HepG2 (cell line): ENCODE data around the gene ZMIZ2. TPM values are rescaled to one million over a fixed set of nuclear protein-coding genes. Genes with fewer than 3 reads are reported as not detected.

Experiments
- CBFB ChIP-seq: sonication (generic); formaldehyde crosslinking; IDR thresholded peaks from 2 replicates; pipeline ENCODE4 v1.4.0; 2020; ENCODE audit warnings: missing genetic modification reagents
- GABPB1 ChIP-seq: IDR thresholded peaks from 2 replicates; pipeline ENCODE4 v1.6.1; 2016; ENCODE audit warnings: mild to moderate bottlenecking, missing genetic modification reagents, moderate library complexity, missing compliant biosample characterization
- HCFC1 ChIP-seq: fragments of 150-350 bp; IDR thresholded peaks from 2 replicates; pipeline ENCODE4 v1.6.1; 2014; ENCODE audit warnings: low read depth, low read length
- HOXD1 ChIP-seq: sonication (generic); formaldehyde crosslinking; IDR thresholded peaks from 2 replicates; pipeline ENCODE4 v1.5.0; 2020; ENCODE audit warnings: missing genetic modification reagents
- KLF16 ChIP-seq, 2 experiments: sonication (generic) in 1 of 2; formaldehyde crosslinking in 1 of 2; IDR thresholded peaks; 2 replicates each; pipeline versions ENCODE4 v1.6.1 to v1.8.0; 2016 to 2023; ENCODE audit warnings: missing genetic modification reagents in 2 of 2, missing compliant biosample characterization in 1 of 2
- MAZ ChIP-seq, 2 experiments: sonication (generic) in 1 of 2; formaldehyde crosslinking in 1 of 2; IDR thresholded peaks; 2 replicates each; pipeline versions ENCODE4 v1.5.0 to v1.6.1; 2012 to 2020; ENCODE audit warnings: low read depth in 2 of 2, mild to moderate bottlenecking in 2 of 2, borderline replicate concordance in 1 of 2, improper control_type of control experiment in 1 of 2, low read length in 1 of 2, missing genetic modification reagents in 1 of 2, moderate library complexity in 1 of 2
- POLR2G ChIP-seq: fragments of 200-400 bp; formaldehyde crosslinking; IDR thresholded peaks from 2 replicates; pipeline ENCODE4 v1.6.1; 2018; ENCODE audit warnings: mild to moderate bottlenecking, low read depth, low read length, moderate library complexity
- PRDM15 ChIP-seq: sonication (generic); formaldehyde crosslinking; IDR thresholded peaks from 2 replicates; pipeline ENCODE4 v1.4.0; 2020; ENCODE audit warnings: missing genetic modification reagents
- RBM39 ChIP-seq: fragments of 200-400 bp; formaldehyde crosslinking; IDR thresholded peaks from one replicate; pipeline ENCODE4 v1.6.1; 2018; ENCODE audit warnings: antibody characterized with exemption, mild to moderate bottlenecking, low read depth, low read length; ENCODE audit not compliant: poor library complexity, severe bottlenecking
- RFXAP ChIP-seq: sonication (generic); formaldehyde crosslinking; IDR thresholded peaks from 2 replicates; pipeline ENCODE4 v1.4.0; 2020; ENCODE audit warnings: missing genetic modification reagents, borderline replicate concordance
- SKI ChIP-seq: fragments of 450-650 bp; IDR thresholded peaks from one replicate; pipeline ENCODE4 v1.6.1; 2018; ENCODE audit warnings: mild to moderate bottlenecking; ENCODE audit not compliant: partially characterized antibody
- SP1 ChIP-seq, 2 experiments: fragments of 450-650 bp in 1 of 2; sonication (generic) in 1 of 2; formaldehyde crosslinking in 1 of 2; IDR thresholded peaks; 2 replicates each; pipeline versions ENCODE4 v1.4.0 to v1.6.1; 2016 to 2020; ENCODE audit warnings: missing genetic modification reagents in 1 of 2
- SRF ChIP-seq: IDR thresholded peaks from 2 replicates; pipeline ENCODE4 v1.6.1; 2011; ENCODE audit warnings: mild to moderate bottlenecking, low read depth, low read length, moderate library complexity
- TCF12 ChIP-seq, 2 experiments: fragments of 450-650 bp in 1 of 2; sonication (generic) in 1 of 2; formaldehyde crosslinking in 1 of 2; IDR thresholded peaks; 2 replicates each; pipeline versions ENCODE4 v1.6.1 to v1.8.0; 2017 to 2022; ENCODE audit warnings: antibody characterized with exemption in 1 of 2, mild to moderate bottlenecking in 1 of 2, missing genetic modification reagents in 1 of 2, moderate library complexity in 1 of 2
- TEAD3 ChIP-seq: optimal IDR thresholded peaks from 2 replicates; pipeline ENCODE3; 2016; ENCODE audit warnings: borderline replicate concordance
- THAP11 ChIP-seq: IDR thresholded peaks from 2 replicates; pipeline ENCODE4 v1.6.1; 2016; ENCODE audit warnings: missing biosample characterization, missing genetic modification reagents
- ZFY ChIP-seq: sonication (generic); formaldehyde crosslinking; IDR thresholded peaks from 2 replicates; pipeline ENCODE4 v1.4.0; 2020; ENCODE audit warnings: missing genetic modification reagents
- ZFYVE20 ChIP-seq: sonication (generic); formaldehyde crosslinking; IDR thresholded peaks from 2 replicates; pipeline ENCODE4 v1.8.0; 2023; ENCODE audit warnings: low read depth, mild to moderate bottlenecking, moderate library complexity, missing genetic modification reagents, borderline replicate concordance
- ZNF121 ChIP-seq: sonication (generic); formaldehyde crosslinking; IDR thresholded peaks from 2 replicates; pipeline ENCODE4 v1.5.0; 2020; ENCODE audit warnings: mild to moderate bottlenecking, missing genetic modification reagents
- ZSCAN25 ChIP-seq: sonication (generic); formaldehyde crosslinking; IDR thresholded peaks from 2 replicates; pipeline ENCODE4 v1.8.0; 2022; ENCODE audit warnings: mild to moderate bottlenecking, missing genetic modification reagents
- polyA plus RNA-seq, 8 experiments: library from polyadenylated mRNA; depleted of rRNA in 3 of 8; stranded (reverse) in 7 of 8; unstranded in 1 of 8; fragments of >200 nt; fragmentation: Illumina TruSeq in 4 of 8; extraction: Trizol in 4 of 8; gene quantifications; 2 replicates each; pipeline versions ENCODE4 v1.2.1 to v1.2.3, GENCODE V29; 2011 to 2016; ENCODE audit warnings: low read depth in 4 of 8, missing spikeins in 1 of 8, mixed read lengths in 1 of 8; ENCODE audit not compliant: insufficient read depth in 1 of 8
- total RNA-seq, 5 experiments: library from RNA; depleted of rRNA; stranded (reverse); fragments of >200 nt; fragmentation: Illumina TruSeq; extraction: Trizol; gene quantifications; 2 replicates each; pipeline ENCODE4 v1.2.3, GENCODE V29; 2016; ENCODE audit warnings: low read depth in 1 of 5
- TF ChIP-seq, protein P1 (sequence below): sonication (generic); formaldehyde crosslinking; IDR thresholded peaks from 2 replicates; pipeline ENCODE4 v1.4.0; 2020; ENCODE audit warnings: missing genetic modification reagents

Gene ZMIZ2
- total and polyA plus RNA-seq, 2 of the 13 experiments (the other 11 are each of a cell fraction or from before 2014, with no cell fraction given), result 4.9 to 7.9 TPM

DNA sequence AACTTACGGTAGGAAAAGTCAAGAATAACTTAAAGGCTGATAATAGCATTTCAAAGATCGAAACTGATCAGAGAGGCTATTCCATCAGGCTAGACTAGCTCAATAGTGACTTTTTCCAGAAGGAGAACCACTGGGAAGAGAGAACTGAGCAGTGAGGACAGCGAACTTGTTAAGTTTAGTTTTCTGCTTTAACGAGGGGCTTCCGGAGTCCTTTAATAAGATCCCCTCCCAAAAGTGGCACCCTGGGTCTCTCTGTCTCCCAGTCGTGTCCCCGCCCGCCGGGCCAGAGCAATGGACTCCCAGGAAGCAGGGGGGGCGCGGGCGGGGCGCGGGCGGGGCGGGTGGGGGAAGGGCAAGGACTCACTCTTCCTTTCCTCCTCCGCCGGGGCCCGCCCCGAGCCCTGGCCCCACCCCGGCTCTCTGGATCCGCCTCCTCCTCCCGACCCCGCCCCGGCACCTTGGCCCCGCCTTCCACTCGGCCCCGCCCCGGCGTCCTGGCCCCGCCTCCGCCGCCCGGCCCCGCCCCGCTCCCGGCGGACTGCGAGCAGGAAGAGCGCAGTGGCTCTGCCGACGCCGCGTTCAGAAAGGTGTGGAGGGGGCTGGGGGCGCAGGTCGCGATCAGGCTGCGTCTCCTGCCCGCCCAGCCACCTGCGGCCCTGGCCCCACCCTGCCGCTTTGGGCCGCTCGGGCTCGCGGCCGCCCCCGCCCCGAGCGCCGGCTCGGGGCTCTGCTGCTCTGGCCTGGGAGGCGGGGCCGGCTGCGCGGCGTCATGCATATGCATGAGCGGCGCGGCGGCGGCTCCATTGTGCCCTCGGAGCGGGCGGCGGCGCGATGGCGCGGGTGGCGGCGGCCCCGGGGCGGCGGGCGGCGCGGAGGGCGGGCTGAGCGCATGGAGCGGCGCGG is at the start of gene ZMIZ2 (continued):
- TF ChIP-seq PRDM15 (CRISPR knock-in tag) (peak; percentile 30; the same call in 1 of the 2 replicates), CBFB (CRISPR knock-in tag) (peak; percentile 49; the same call in 1 of the 2 replicates), TEAD3 (CRISPR knock-in tag) (no peak), THAP11 (CRISPR knock-in tag) (0 out of 2 replicates have a peak, but pooled peaks have one; percentile 29), SRF (peak; percentile 87), ZFY (CRISPR knock-in tag) (peak; percentile 68), MAZ (IDR thresholded peaks at IDR 0.05; ENCODE audit: borderline replicate concordance, low read depth, low read length) (0 out of 2 replicates have a peak, but pooled peaks have one; percentile 19), MAZ (CRISPR knock-in tag; IDR thresholded peaks at IDR 0.05; ENCODE audit: low read depth) (peak; percentile 60), ZFYVE20 (CRISPR knock-in tag) (no peak), RBM39 (no peak), GABPB1 (CRISPR knock-in tag) (peak; percentile 19; the same call in 1 of the 2 replicates), ZNF121 (peak; percentile 88), KLF16 (CRISPR knock-in tag; IDR thresholded peaks at IDR 0.05) (0 out of 4 replicates have a peak, but pooled peaks of 1 of the 2 experiments have one; percentile 17), ZSCAN25 (CRISPR knock-in tag) (peak; percentile 67), POLR2G (peak; percentile 74), TCF12 (IDR thresholded peaks at IDR 0.05) (no peak), TCF12 (CRISPR knock-in tag; IDR thresholded peaks at IDR 0.05) (0 out of 2 replicates have a peak, but pooled peaks have one; percentile 23), SKI (peak; percentile 95), RFXAP (CRISPR knock-in tag) (peak; percentile 54; the same call in 1 of the 2 replicates), HCFC1 (0 out of 2 replicates have a peak, but pooled peaks have one; percentile 24), HOXD1 (CRISPR knock-in tag) (0 out of 2 replicates have a peak, but pooled peaks have one; percentile 18), SP1 (IDR thresholded peaks at IDR 0.05) (no peak), SP1 (CRISPR knock-in tag; IDR thresholded peaks at IDR 0.05) (peak; percentile 76)
- TF ChIP-seq, protein P1, sequence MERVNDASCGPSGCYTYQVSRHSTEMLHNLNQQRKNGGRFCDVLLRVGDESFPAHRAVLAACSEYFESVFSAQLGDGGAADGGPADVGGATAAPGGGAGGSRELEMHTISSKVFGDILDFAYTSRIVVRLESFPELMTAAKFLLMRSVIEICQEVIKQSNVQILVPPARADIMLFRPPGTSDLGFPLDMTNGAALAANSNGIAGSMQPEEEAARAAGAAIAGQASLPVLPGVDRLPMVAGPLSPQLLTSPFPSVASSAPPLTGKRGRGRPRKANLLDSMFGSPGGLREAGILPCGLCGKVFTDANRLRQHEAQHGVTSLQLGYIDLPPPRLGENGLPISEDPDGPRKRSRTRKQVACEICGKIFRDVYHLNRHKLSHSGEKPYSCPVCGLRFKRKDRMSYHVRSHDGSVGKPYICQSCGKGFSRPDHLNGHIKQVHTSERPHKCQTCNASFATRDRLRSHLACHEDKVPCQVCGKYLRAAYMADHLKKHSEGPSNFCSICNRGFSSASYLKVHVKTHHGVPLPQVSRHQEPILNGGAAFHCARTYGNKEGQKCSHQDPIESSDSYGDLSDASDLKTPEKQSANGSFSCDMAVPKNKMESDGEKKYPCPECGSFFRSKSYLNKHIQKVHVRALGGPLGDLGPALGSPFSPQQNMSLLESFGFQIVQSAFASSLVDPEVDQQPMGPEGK, result peak; percentile 81
